Right lobe of liver (tissue), 6 donors: ENCODE data around the gene BTBD18. TPM values are rescaled to one million over a fixed set of nuclear protein-coding genes. Genes with fewer than 3 reads are reported as not detected.

Experiments
- ATAC-seq, 4 donors: fragments of 200-7000 bp; cut with Tn5 transposase; one replicate each; pipeline ENCODE4 v1.9.1; 2020; ENCODE audit warnings: mild to moderate bottlenecking in 4 of 4, moderate library complexity in 4 of 4
- DNase-seq, 3 donors: peaks; one replicate each; pipeline ENCODE4 v3.0.0-alpha.2; 2020
- H3K27ac ChIP-seq, 3 donors: fragments of 200-600 bp; one replicate each; pipeline ENCODE4 v1.8.0; 2022
- H3K27me3 ChIP-seq, 2 donors: fragments of 200-600 bp; one replicate each; pipeline ENCODE4 v1.8.0; 2022
- H3K36me3 ChIP-seq, 4 donors: fragments of 200-600 bp; sonication (generic) in 1 of 4; one replicate each; pipeline versions ENCODE4 v1.5.1 to v1.8.0; 2017 to 2022; ENCODE audit warnings: control low read depth in 1 of 4
- H3K4me1 ChIP-seq, 4 donors: fragments of 200-600 bp; sonication (generic) in 1 of 4; one replicate each; pipeline versions ENCODE4 v1.5.1 to v1.8.0; 2017 to 2022; ENCODE audit warnings: control low read depth in 1 of 4
- H3K4me3 ChIP-seq, 3 donors: fragments of 200-600 bp; one replicate each; pipeline ENCODE4 v1.8.0; 2022
- H3K9me3 ChIP-seq, 4 donors: fragments of 200-600 bp; sonication (generic) in 1 of 4; one replicate each; pipeline versions ENCODE4 v1.5.1 to v1.8.0; 2017 to 2022; ENCODE audit warnings: control low read depth in 1 of 4
- POLR2A ChIP-seq: fragments of 450-650 bp; IDR thresholded peaks from one replicate; pipeline ENCODE4 v1.6.1; 2017; ENCODE audit warnings: antibody characterized with exemption, mild to moderate bottlenecking
- WGBS: methylation state at CpG from one replicate; pipeline ENCODE4 v1.1.6; 2018; ENCODE audit warnings: low coverage, low lambda C conversion rate; ENCODE audit not compliant: insufficient coverage; ENCODE audit errors: missing lambda C conversion rate; 5-methylcytosine and 5-hydroxymethylcytosine counted together
- intact Hi-C, 2 donors: fragments of 100-400 bp; cut with DNase I; formaldehyde crosslinking; loops; one replicate each; pipeline versions ENCODE4 v1.11.2 to v1.14.1; 2022
- total RNA-seq, 6 experiments: library from RNA; depleted of rRNA in 2 of 6; stranded (reverse); fragments of >200 nt in 2 of 6; fragmentation: NEBNext Ultra II Directional in 3 of 6; extraction: Animal tissue kit (Norgen Biotek cat#: 25700) in 3 of 6; gene quantifications; one replicate each; pipeline versions ENCODE4 v1.1.0 to v1.2.4, GENCODE V29; 2016 to 2023
- TF ChIP-seq, protein P1 (sequence below), 4 donors: fragments of 200-600 bp in 3 of 4; fragments of 450-650 bp in 1 of 4; IDR thresholded peaks; one replicate each; pipeline versions ENCODE4 v1.5.1 to v1.8.0; 2016 to 2022; ENCODE audit warnings: antibody characterized with exemption in 4 of 4, mild to moderate bottlenecking in 2 of 4
- donor health status: DM: no; HTN: yes; CAD: no.
- donor health status: DM: no; HTN: no; CAD: no.
- donor health status: DM: no; HTN: no; CAD: no.
- donor health status: DM: no; HTN: yes; CAD: no.
- donor health status: DM: no; HTN: yes; CAD: no.

The BTBD18 gene
- total RNA-seq, 6 experiments from 2014 or later = not detected

- TF ChIP-seq, protein P1, sequence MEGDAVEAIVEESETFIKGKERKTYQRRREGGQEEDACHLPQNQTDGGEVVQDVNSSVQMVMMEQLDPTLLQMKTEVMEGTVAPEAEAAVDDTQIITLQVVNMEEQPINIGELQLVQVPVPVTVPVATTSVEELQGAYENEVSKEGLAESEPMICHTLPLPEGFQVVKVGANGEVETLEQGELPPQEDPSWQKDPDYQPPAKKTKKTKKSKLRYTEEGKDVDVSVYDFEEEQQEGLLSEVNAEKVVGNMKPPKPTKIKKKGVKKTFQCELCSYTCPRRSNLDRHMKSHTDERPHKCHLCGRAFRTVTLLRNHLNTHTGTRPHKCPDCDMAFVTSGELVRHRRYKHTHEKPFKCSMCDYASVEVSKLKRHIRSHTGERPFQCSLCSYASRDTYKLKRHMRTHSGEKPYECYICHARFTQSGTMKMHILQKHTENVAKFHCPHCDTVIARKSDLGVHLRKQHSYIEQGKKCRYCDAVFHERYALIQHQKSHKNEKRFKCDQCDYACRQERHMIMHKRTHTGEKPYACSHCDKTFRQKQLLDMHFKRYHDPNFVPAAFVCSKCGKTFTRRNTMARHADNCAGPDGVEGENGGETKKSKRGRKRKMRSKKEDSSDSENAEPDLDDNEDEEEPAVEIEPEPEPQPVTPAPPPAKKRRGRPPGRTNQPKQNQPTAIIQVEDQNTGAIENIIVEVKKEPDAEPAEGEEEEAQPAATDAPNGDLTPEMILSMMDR (IDR thresholded peaks at IDR 0.05) = no peak
- TF ChIP-seq POLR2A = no peak
- no peaks in the 10 kb centered on the region for H3K36me3 ChIP-seq
- no peak for DNase-seq
- ATAC-seq = no peak
- WGBS = 93% methylated on average over 3 of the region's 4 CpGs
- H3K4me1 ChIP-seq = peaks cover 1 to 71% (median 26%) of the 10 kb centered on the region in 4 donors
- intact Hi-C loops = no loop called here
- no peak overlapping the region for H3K4me3 ChIP-seq
- no peak overlapping the region for H3K27ac ChIP-seq
- no peaks in the 10 kb centered on the region for H3K27me3 ChIP-seq
- H3K9me3 ChIP-seq = no peaks in the 10 kb centered on the region
These were observed 34.8 kb upstream of the BTBD18 start for GRCh38 chr11:57786436-57786835.

DNA sequence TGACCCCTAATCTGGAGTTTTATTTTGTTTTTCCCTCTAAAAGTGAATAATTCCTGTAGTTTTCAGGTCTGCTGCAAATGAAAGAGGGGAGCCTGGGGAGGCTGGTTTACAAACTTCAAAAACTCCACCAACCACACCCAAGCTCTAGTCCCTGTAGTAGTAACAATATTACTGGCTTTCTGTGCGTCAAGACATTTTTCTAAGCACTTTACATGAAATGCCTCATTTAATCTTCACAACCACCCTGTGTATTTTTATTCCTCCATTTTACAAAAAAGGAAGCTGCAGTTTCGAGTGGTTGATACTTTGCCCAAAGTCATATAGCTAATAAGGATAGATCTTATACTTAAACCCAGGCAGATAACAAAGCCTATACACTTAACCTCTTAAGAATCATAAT, 33.5 kb upstream of the BTBD18 start:
- Histone ChIP-seq H3K27ac (no peak overlapping the region), H3K36me3 (peaks cover 0 to 2% (median 0%) of the 10 kb centered on the region in 4 donors), H3K4me1 (peaks cover 3 to 73% (median 28%) of the 10 kb centered on the region in 4 donors), H3K9me3 (no peaks in the 10 kb centered on the region), H3K27me3 (no peaks in the 10 kb centered on the region), H3K4me3 (no peak overlapping the region)
- intact Hi-C loops = no loop called here
- WGBS = 72% methylated on average over 2 of the region's 2 CpGs
- TF ChIP-seq, protein P1 (IDR thresholded peaks at IDR 0.05) = no peak
- TF ChIP-seq POLR2A = no peak
- DNase-seq (no peak), ATAC-seq (no peak)

- DNase-seq (no peak), ATAC-seq (no peak)
- Histone ChIP-seq H3K4me3 (no peak overlapping the region), H3K27me3 (no peaks in the 10 kb centered on the region), H3K27ac (peak overlapping the region in 2 of 3 donors; percentile 7 to 12), H3K36me3 (peaks cover 0 to 2% (median 0%) of the 10 kb centered on the region in 4 donors), H3K4me1 (peaks cover 0 to 80% (median 38%) of the 10 kb centered on the region in 4 donors), H3K9me3 (no peaks in the 10 kb centered on the region)
- no peak for TF ChIP-seq POLR2A
- TF ChIP-seq, protein P1 (IDR thresholded peaks at IDR 0.05) = no peak
- WGBS = 75% methylated on average over 3 of the region's 3 CpGs
- intact Hi-C loops = no loop called here
These were observed 29.9 kb upstream of the BTBD18 start for GRCh38 chr11:57781529-57781943.

DNA sequence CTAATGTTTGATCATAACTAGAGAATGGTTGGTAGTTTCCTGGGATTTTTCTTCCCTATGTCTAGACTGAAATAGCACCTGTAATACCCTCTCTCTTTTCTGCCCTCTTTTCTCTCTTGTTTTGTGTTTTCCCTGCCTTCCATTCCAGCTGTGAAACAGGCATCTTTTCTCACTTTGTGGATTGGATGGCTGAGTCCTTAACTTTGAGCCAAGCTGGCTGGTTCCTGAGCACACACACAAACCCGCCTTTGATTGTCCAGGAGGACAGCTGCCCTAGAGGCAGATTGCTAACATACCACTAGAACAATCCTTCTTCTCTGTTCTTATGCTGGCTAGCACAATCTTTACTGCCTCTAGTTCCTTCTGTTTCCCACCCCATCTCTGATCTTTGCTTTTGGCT, 27.7 kb upstream of the BTBD18 start:
- intact Hi-C loops = no loop called here
- Histone ChIP-seq H3K9me3 (no peaks in the 10 kb centered on the region), H3K4me1 (peaks cover 0 to 85% (median 42%) of the 10 kb centered on the region in 4 donors), H3K4me3 (peak overlapping the region in 1 of 3 donors; percentile 40), H3K27ac (peak overlapping the region; percentile 79 to 90 (median 85)), H3K36me3 (peaks cover 0 to 2% (median 0%) of the 10 kb centered on the region in 4 donors), H3K27me3 (no peaks in the 10 kb centered on the region)
- WGBS = 11% methylated on average over 1 of the region's 1 CpG
- ATAC-seq (peak; percentile 37 to 58 (median 56)), DNase-seq (no peak)
- TF ChIP-seq, protein P1 (IDR thresholded peaks at IDR 0.05) = peak in 1 of 4 donors; percentile 15
- no peak for TF ChIP-seq POLR2A
